Neural progenitor cell (in vitro differentiated cells): ENCODE results near the gene TRPT1. TPM values are rescaled to one million over a fixed set of nuclear protein-coding genes. Genes with fewer than 3 reads are reported as not detected.

Experiments
- DNase-seq: peaks from one replicate; pipeline ENCODE4 v3.0.0-alpha.2; 2016; ENCODE audit warnings: low spot score
- H2AFZ ChIP-seq: fragments of 200-600 bp; sonication (generic); replicated peaks from 2 replicates; pipeline ENCODE4 v1.6.1; 2016; ENCODE audit warnings: antibody characterized with exemption
- H3F3A ChIP-seq: fragments of 200-600 bp; sonication (generic); 2 replicates; pipeline ENCODE4 v1.6.1; 2016; ENCODE audit warnings: antibody characterized with exemption, low read depth
- H3K27ac ChIP-seq: fragments of 200-600 bp; sonication (generic); 2 replicates; pipeline ENCODE4 v1.5.1; 2016; ENCODE audit warnings: mild to moderate bottlenecking
- H3K27me3 ChIP-seq: fragments of 200-600 bp; sonication (generic); 2 replicates; pipeline ENCODE4 v1.6.1; 2016; ENCODE audit warnings: mild to moderate bottlenecking, moderate library complexity
- H3K36me3 ChIP-seq: fragments of 200-600 bp; sonication (generic); 2 replicates; pipeline ENCODE4 v1.5.1; 2016
- H3K4me1 ChIP-seq: fragments of 200-600 bp; sonication (generic); 2 replicates; pipeline ENCODE4 v1.6.1; 2016; ENCODE audit warnings: mixed run types
- H3K4me2 ChIP-seq: fragments of 200-600 bp; sonication (generic); 2 replicates; pipeline ENCODE4 v1.6.1; 2016
- H3K4me3 ChIP-seq: fragments of 200-600 bp; sonication (generic); 2 replicates; pipeline ENCODE4 v1.5.1; 2016
- H3K79me2 ChIP-seq: fragments of 200-600 bp; sonication (generic); 2 replicates; pipeline ENCODE4 v1.6.1; 2016; ENCODE audit warnings: low read depth
- H3K9ac ChIP-seq: fragments of 200-600 bp; sonication (generic); 2 replicates; pipeline ENCODE4 v1.6.1; 2016
- H3K9me3 ChIP-seq: fragments of 200-600 bp; sonication (generic); 2 replicates; pipeline ENCODE4 v1.5.1; 2016; ENCODE audit warnings: low read depth
- H4K20me1 ChIP-seq: fragments of 200-600 bp; sonication (generic); 2 replicates; pipeline ENCODE4 v1.6.1; 2016; ENCODE audit warnings: low read depth
- H3K27ac Mint-ChIP-seq: 3 replicates; pipeline ENCODE4 v1.8.0; 2021; ENCODE audit warnings: mixed read lengths
- H3K27me3 Mint-ChIP-seq: 2 replicates; pipeline ENCODE4 v1.8.0; 2022; ENCODE audit warnings: low read depth, mild to moderate bottlenecking, inconsistent platforms, moderate library complexity, mixed read lengths; ENCODE audit not compliant: insufficient read depth
- H3K36me3 Mint-ChIP-seq: 3 replicates; pipeline ENCODE4 v1.8.0; 2021; ENCODE audit warnings: mixed read lengths
- H3K4me1 Mint-ChIP-seq: 3 replicates; pipeline ENCODE4 v1.8.0; 2021; ENCODE audit warnings: mixed read lengths
- H3K4me3 Mint-ChIP-seq: 3 replicates; pipeline ENCODE4 v1.8.0; 2021; ENCODE audit warnings: mild to moderate bottlenecking, moderate library complexity, mixed read lengths
- H3K9me3 Mint-ChIP-seq: 3 replicates; pipeline ENCODE4 v1.8.0; 2020; ENCODE audit warnings: mixed read lengths
- EZH2 ChIP-seq: fragments of 200-600 bp; sonication (generic); IDR thresholded peaks from 2 replicates; pipeline ENCODE4 v1.6.1; 2017; ENCODE audit warnings: antibody characterized with exemption, mild to moderate bottlenecking, moderate library complexity
- EZH2phosphoT487 ChIP-seq: fragments of 200-600 bp; sonication (generic); IDR thresholded peaks from 2 replicates; pipeline ENCODE4 v1.6.1; 2017; ENCODE audit warnings: antibody characterized with exemption
- total RNA-seq: library from RNA; depleted of rRNA; stranded (reverse); fragments of >200 nt; gene quantifications from 2 replicates; pipeline ENCODE4 v1.2.3, GENCODE V29; 2015; ENCODE audit warnings: low replicate concordance
- TF ChIP-seq, protein P1 (sequence below): fragments of 200-600 bp; sonication (generic); IDR thresholded peaks from 2 replicates; pipeline ENCODE4 v1.5.1; 2017; ENCODE audit warnings: antibody characterized with exemption, mild to moderate bottlenecking

The TRPT1 gene
- total RNA-seq, 1 donor from 2014 or later: 17.5 TPM

DNA sequence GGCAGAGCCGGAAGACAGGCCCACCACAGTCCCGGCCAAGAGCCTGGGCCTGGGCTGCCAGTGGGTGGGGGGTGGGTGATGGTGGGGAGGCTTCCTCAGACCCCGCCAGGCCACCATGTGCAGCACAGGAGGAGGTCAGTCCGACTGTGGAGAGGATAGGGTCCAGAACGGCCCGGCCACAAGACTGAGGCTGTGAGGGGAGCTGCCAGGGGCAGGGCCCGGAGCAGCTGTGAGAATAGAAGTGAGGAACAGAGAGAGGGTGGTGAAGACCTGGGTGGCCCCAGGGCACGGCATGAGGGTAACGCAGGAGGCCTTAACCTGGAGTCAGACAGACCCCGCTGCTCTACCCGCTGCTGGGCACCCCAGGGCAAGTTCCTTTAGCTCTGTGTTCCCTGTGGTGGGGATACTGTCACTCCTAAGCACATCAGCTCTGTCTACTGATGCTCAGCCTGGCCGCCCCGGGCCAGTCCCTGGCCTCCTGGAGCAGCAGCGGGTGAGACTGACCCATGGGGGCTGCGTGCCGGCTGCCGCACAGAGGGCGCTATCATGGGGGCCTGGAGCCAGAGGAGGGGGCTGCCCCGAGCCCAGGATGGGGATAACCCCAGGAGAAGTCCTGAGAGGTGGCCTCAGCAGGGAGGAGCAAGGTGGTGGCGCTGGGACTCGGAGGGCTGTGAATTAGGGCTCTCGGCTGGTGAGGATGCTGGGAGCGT, 17.7 kb downstream of the TRPT1 start:
- no peak overlapping the region for H3K4me3 ChIP-seq
- Mint-ChIP-seq H3K27ac (no peak overlapping the region), H3K9me3 (no peaks in the 10 kb centered on the region), H3K27me3 (peaks cover 8% of the 10 kb centered on the region), H3K4me3 (no peak overlapping the region), H3K4me1 (peaks cover 15% of the 10 kb centered on the region), H3K36me3 (peaks cover 13% of the 10 kb centered on the region)
- no peak overlapping the region for H3K27ac ChIP-seq
- no peak overlapping the region for H2AFZ ChIP-seq
- peaks cover 26% of the 10 kb centered on the region for H4K20me1 ChIP-seq
- no peak overlapping the region for H3K4me2 ChIP-seq
- H3K9ac ChIP-seq: no peak overlapping the region
- H3K4me1 ChIP-seq: peaks cover under 1% of the 10 kb centered on the region
- H3K79me2 ChIP-seq: no peaks in the 10 kb centered on the region
- H3K9me3 ChIP-seq: no peaks in the 10 kb centered on the region
- no peaks in the 10 kb centered on the region for H3K27me3 ChIP-seq
- DNase-seq: peak; percentile 1
- TF ChIP-seq EZH2phosphoT487: no peak
- no peak for TF ChIP-seq EZH2
- TF ChIP-seq, protein P1, sequence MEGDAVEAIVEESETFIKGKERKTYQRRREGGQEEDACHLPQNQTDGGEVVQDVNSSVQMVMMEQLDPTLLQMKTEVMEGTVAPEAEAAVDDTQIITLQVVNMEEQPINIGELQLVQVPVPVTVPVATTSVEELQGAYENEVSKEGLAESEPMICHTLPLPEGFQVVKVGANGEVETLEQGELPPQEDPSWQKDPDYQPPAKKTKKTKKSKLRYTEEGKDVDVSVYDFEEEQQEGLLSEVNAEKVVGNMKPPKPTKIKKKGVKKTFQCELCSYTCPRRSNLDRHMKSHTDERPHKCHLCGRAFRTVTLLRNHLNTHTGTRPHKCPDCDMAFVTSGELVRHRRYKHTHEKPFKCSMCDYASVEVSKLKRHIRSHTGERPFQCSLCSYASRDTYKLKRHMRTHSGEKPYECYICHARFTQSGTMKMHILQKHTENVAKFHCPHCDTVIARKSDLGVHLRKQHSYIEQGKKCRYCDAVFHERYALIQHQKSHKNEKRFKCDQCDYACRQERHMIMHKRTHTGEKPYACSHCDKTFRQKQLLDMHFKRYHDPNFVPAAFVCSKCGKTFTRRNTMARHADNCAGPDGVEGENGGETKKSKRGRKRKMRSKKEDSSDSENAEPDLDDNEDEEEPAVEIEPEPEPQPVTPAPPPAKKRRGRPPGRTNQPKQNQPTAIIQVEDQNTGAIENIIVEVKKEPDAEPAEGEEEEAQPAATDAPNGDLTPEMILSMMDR: no peak
- peaks cover 20% of the 10 kb centered on the region for H3F3A ChIP-seq
- H3K36me3 ChIP-seq: no peaks in the 10 kb centered on the region

DNA sequence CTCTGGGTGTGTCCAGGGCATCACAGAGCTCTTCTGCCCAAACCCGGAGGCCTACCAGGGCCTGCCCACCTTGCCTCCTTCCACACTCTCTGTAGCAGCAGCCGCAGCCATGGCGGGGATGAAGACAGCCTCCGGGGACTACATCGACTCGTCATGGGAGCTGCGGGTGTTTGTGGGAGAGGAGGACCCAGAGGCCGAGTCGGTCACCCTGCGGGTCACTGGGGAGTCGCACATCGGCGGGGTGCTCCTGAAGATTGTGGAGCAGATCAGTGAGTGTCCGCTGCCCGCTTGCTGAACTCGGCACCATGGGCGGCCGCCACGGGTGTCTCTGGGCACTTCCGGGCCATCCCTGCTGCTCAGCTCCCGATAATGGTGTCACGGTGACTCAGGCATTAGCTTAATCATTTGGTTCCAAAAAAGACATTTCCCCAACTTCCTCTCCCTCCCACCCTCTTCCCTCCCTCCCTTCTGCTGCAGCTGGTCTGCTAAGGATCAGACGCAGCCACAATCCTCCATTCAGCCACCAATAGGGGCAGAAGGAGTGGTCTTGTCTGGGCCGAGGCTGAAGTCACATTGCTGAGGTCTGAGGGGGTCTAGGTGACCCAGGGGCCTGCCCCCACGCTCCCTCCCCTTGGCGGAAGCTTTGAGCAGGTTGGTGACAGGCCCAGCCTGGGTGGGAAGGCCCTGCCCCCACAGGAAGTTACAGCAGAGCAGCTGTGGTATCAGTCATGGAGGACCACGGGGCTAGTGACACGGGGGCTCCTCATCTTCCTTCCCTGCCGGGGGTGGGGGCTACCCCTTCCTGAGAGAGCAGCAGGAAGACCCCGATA, 18.5 kb downstream of the TRPT1 start:
- H3K4me3 ChIP-seq: no peak overlapping the region
- H3K4me3 Mint-ChIP-seq: no peak overlapping the region
- no peaks in the 10 kb centered on the region for H3K9me3 ChIP-seq
- H3K36me3 Mint-ChIP-seq: peaks cover 17% of the 10 kb centered on the region
- no peaks in the 10 kb centered on the region for H3K27me3 ChIP-seq
- peaks cover 28% of the 10 kb centered on the region for H3F3A ChIP-seq
- H3K4me2 ChIP-seq: no peak overlapping the region
- H3K9ac ChIP-seq: no peak overlapping the region
- peak; percentile 2 for DNase-seq
- H3K79me2 ChIP-seq: no peaks in the 10 kb centered on the region
- peaks cover 8% of the 10 kb centered on the region for H3K27me3 Mint-ChIP-seq
- H3K27ac Mint-ChIP-seq: no peak overlapping the region
- TF ChIP-seq, protein P1: no peak
- TF ChIP-seq EZH2 (no peak), EZH2phosphoT487 (no peak)
- H4K20me1 ChIP-seq: peaks cover 34% of the 10 kb centered on the region
- H3K4me1 ChIP-seq: peaks cover 8% of the 10 kb centered on the region
- H3K27ac ChIP-seq: no peak overlapping the region
- no peak overlapping the region for H2AFZ ChIP-seq
- peaks cover 16% of the 10 kb centered on the region for H3K4me1 Mint-ChIP-seq
- no peaks in the 10 kb centered on the region for H3K9me3 Mint-ChIP-seq
- no peaks in the 10 kb centered on the region for H3K36me3 ChIP-seq

DNA sequence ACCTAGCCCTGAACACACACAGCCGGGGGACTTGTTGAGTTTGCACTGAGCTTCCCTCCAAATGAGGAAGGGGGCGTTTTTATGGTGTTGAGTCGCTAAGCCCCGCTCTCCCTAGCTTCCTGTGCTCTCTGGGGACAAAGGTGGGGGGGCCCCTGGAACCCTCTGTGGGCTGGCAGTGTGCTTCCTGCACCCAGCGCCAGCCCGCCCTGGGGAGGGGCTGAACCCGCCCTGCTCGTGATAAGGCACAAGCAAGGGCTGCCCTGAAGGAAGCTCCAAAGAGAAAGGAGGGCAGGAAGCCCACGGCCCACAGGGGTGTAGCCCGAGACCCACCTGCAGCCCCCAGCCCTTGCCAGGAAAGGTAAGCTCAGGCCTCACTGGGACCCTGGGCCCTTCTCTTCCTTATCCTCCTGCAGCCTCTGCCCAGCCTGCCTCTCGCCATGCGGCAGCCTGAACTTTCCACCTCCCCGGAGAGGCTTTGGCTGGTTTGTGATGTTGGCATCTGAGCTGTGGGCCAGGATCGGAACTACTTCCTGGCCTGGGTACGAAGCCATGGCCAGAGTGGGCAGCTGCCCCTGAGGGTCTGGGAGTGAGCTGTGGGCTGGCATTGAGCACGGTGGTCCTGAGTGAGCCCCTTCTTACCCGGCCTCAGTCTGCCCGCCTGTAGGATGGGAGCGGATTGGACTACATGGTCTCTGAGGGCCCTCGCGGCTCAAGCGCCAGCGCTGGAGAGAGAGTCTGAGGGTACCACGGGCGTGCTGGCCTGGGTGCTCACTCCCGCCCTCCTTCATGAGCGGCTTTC, 19.3 kb downstream of the TRPT1 start, which contains the start of gene FERMT3:
FERMT3 (plus strand) TSS at position 265 of the 799 bp plus-strand sequence. CDS start 644 bp downstream, outside the sequence.
- Histone ChIP-seq H3K4me3 (no peak within 1 kb of the TSS), H3K9ac (no peak within 1 kb of the TSS), H3K4me1 (peaks cover 8% of the 10 kb centered on the region), H3F3A (peaks cover 33% of the 10 kb centered on the region), H3K9me3 (no peaks in the 10 kb centered on the region), H3K79me2 (no peaks in the 10 kb centered on the region), H3K36me3 (no peaks in the 10 kb centered on the region), H3K27ac (peak within 1 kb of the TSS; percentile 3), H3K27me3 (no peaks in the 10 kb centered on the region), H4K20me1 (peaks cover 42% of the 10 kb centered on the region), H2AFZ (no peak within 1 kb of the TSS), H3K4me2 (no peak within 1 kb of the TSS)
- Mint-ChIP-seq H3K9me3 (no peaks in the 10 kb centered on the region), H3K27ac (no peak within 1 kb of the TSS), H3K4me3 (no peak within 1 kb of the TSS), H3K36me3 (peaks cover 21% of the 10 kb centered on the region), H3K27me3 (peaks cover 8% of the 10 kb centered on the region), H3K4me1 (peaks cover 13% of the 10 kb centered on the region)
- TF ChIP-seq, protein P1: no peak
- TF ChIP-seq EZH2 (no peak), EZH2phosphoT487 (no peak)
- no peak for DNase-seq
